Esophagus muscularis mucosa (tissue), 4 donors: ENCODE results near the gene VNN1. TPM values are rescaled to one million over a fixed set of nuclear protein-coding genes. Genes with fewer than 3 reads are reported as not detected.

Experiments used
- DNase-seq: peaks from one replicate; pipeline ENCODE4 v3.0.0-alpha.2; 2017; ENCODE audit errors: extremely low spot score
- H3K27ac ChIP-seq, 4 donors: fragments of 200-600 bp; sonication (generic); replicated peaks in 1 of 4; 1 replicate in 3 of 4; 2 replicates in 1 of 4; pipeline ENCODE4 v1.5.1; 2016 to 2019; ENCODE audit warnings: mild to moderate bottlenecking in 1 of 4
- H3K27me3 ChIP-seq, 4 donors: fragments of 200-600 bp; sonication (generic); one replicate each; pipeline versions ENCODE4 v1.5.1 to v1.6.0; 2016 to 2019
- H3K36me3 ChIP-seq, 4 donors: fragments of 200-600 bp; sonication (generic); one replicate each; pipeline ENCODE4 v1.5.1; 2016 to 2019
- H3K4me1 ChIP-seq, 4 donors: fragments of 200-600 bp; sonication (generic); one replicate each; pipeline ENCODE4 v1.5.1; 2016 to 2019
- H3K4me3 ChIP-seq, 4 donors: fragments of 200-600 bp; sonication (generic); 1 replicate in 2 of 4; 2 replicates in 2 of 4; pipeline ENCODE4 v1.5.1; 2016 to 2019; ENCODE audit warnings: mild to moderate bottlenecking in 4 of 4, moderate library complexity in 1 of 4
- H3K9me3 ChIP-seq, 4 donors: fragments of 200-600 bp; sonication (generic); 1 replicate in 3 of 4; 2 replicates in 1 of 4; pipeline ENCODE4 v1.5.1; 2016 to 2019
- EP300 ChIP-seq: sonication (generic); formaldehyde crosslinking; IDR thresholded peaks from one replicate; pipeline ENCODE4 v1.6.1; 2017; ENCODE audit warnings: antibody characterized with exemption
- POLR2A ChIP-seq: fragments of 450-650 bp; IDR thresholded peaks from one replicate; pipeline ENCODE4 v1.6.1; 2017; ENCODE audit warnings: antibody characterized with exemption, moderate library complexity, mild to moderate bottlenecking, low read depth
- POLR2AphosphoS5 ChIP-seq, 2 donors: sonication (generic); formaldehyde crosslinking; IDR thresholded peaks; one replicate each; pipeline ENCODE4 v1.6.1; 2017; ENCODE audit warnings: antibody characterized with exemption in 2 of 2
- WGBS: methylation state at CpG from one replicate; pipeline ENCODE4 v1.1.5; 2018; 5-methylcytosine and 5-hydroxymethylcytosine counted together
- intact Hi-C: fragments of 100-400 bp; cut with DNase I; formaldehyde crosslinking; loops from one replicate; pipeline ENCODE4 v1.15.1; 2023
- total RNA-seq, 4 donors: library from RNA; depleted of rRNA; stranded (reverse); fragments of >200 nt; gene quantifications; one replicate each; pipeline versions ENCODE4 v1.1.0 to v1.2.1, GENCODE V29; 2016
- TF ChIP-seq, protein P1 (sequence below), 3 experiments: fragments of 200-600 bp in 2 of 3; fragments of 450-650 bp in 1 of 3; sonication (generic) in 2 of 3; IDR thresholded peaks; one replicate each; pipeline ENCODE4 v1.5.1; 2017 to 2019; ENCODE audit warnings: antibody characterized with exemption in 3 of 3, mild to moderate bottlenecking in 2 of 3, moderate library complexity in 1 of 3

VNN1 gene
- total RNA-seq, 4 donors from 2014 or later = 0.57 to 2.7 (median 1.3) TPM

DNA sequence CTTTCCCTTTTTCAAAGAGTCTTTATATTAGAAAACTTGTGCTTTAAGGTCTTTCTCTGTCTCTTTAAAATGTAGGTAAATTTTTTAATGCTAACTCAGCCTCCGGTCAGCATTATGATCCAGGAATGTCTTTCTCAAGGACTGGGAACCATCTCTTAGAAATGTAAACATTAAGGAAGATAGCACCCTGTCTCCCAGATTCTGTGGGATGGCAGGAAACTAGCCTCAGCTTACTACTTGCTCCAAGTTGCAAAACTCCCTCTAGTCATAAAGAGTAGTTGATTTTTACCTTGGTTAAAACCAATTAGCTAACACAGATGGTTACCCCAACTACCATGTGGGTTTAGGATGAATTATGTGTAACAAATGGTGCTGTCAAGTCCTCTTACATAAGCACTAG lies 50.2 kb downstream of the VNN1 start:
- DNase-seq = no peak
- no peaks in the 10 kb centered on the region for H3K4me1 ChIP-seq
- no peaks in the 10 kb centered on the region for H3K36me3 ChIP-seq
- 45% methylated on average over 1 of the region's 1 CpG for WGBS
- intact Hi-C loops = no loop called here
- TF ChIP-seq POLR2AphosphoS5 (IDR thresholded peaks at IDR 0.05) (no peak), POLR2A (no peak), EP300 (no peak)
- TF ChIP-seq, protein P1, sequence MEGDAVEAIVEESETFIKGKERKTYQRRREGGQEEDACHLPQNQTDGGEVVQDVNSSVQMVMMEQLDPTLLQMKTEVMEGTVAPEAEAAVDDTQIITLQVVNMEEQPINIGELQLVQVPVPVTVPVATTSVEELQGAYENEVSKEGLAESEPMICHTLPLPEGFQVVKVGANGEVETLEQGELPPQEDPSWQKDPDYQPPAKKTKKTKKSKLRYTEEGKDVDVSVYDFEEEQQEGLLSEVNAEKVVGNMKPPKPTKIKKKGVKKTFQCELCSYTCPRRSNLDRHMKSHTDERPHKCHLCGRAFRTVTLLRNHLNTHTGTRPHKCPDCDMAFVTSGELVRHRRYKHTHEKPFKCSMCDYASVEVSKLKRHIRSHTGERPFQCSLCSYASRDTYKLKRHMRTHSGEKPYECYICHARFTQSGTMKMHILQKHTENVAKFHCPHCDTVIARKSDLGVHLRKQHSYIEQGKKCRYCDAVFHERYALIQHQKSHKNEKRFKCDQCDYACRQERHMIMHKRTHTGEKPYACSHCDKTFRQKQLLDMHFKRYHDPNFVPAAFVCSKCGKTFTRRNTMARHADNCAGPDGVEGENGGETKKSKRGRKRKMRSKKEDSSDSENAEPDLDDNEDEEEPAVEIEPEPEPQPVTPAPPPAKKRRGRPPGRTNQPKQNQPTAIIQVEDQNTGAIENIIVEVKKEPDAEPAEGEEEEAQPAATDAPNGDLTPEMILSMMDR (IDR thresholded peaks at IDR 0.05) = no peak
- no peak overlapping the region for H3K4me3 ChIP-seq
- H3K27me3 ChIP-seq = no peaks in the 10 kb centered on the region
- H3K9me3 ChIP-seq = no peaks in the 10 kb centered on the region
- H3K27ac ChIP-seq = no peak overlapping the region

DNA sequence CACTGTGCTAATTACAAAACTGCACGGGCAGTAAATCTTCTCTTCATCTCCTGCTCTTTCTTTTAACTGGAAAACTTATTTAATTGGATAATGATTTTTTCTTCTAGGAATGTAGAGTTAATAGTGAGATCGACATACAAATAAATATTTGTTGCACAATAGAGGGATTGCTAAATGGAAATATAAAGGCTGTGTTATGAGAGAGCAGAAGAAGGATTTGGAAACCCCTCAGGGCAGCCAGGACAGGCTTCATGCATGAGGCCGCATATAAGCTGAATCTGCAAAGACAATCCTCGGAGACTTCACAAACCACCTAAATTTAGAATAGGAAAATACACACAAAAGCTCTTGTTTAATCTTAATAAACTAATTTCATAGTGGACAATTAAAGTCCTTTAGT lies 51.9 kb downstream of the VNN1 start:
- no peak for DNase-seq
- WGBS = 82% methylated on average over 4 of the region's 4 CpGs
- Histone ChIP-seq H3K9me3 (no peaks in the 10 kb centered on the region), H3K36me3 (no peaks in the 10 kb centered on the region), H3K4me1 (no peaks in the 10 kb centered on the region), H3K27me3 (no peaks in the 10 kb centered on the region), H3K27ac (no peak overlapping the region), H3K4me3 (no peak overlapping the region)
- no peak for TF ChIP-seq POLR2AphosphoS5 (IDR thresholded peaks at IDR 0.05)
- TF ChIP-seq POLR2A = no peak
- TF ChIP-seq, protein P1 (IDR thresholded peaks at IDR 0.05) = no peak
- no peak for TF ChIP-seq EP300
- intact Hi-C loops = no loop called here

DNA sequence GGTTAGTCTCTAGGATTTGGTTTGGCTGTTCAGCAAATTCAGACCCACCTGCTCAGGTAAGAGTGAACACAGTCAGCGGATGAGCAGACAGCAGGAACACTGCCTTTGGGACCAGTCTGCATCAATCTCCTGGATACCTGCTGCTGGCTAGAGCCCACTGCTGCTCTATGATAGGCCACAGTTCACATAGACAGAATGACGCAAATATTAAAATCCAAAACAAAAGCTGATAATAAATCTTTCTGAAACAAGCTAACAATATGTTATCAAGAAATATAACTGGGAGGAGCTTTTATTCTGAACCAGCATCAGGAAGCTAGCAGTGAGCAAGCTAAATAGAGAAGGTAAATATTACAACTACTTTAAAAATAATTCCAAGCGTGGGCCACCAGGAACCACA lies 54.8 kb downstream of the VNN1 start, which contains the start of gene TAAR1:
Gene TAAR1, minus strand, starts transcription at position 101 of the 400 bp plus-strand sequence. CDS start 13,179 bp downstream, outside the sequence.
- DNase-seq = no peak
- WGBS = 88% methylated on average over 3 of the region's 3 CpGs
- H3K4me3 ChIP-seq = no peak within 1 kb of the TSS
- H3K27ac ChIP-seq = no peak within 1 kb of the TSS
- no peaks in the 10 kb centered on the region for H3K4me1 ChIP-seq
- H3K27me3 ChIP-seq = no peaks in the 10 kb centered on the region
- TF ChIP-seq POLR2A (no peak), POLR2AphosphoS5 (IDR thresholded peaks at IDR 0.05) (no peak)
- TF ChIP-seq, protein P1 (IDR thresholded peaks at IDR 0.05) = no peak
- H3K36me3 ChIP-seq = no peaks in the 10 kb centered on the region
- intact Hi-C loops = no loop called here
- H3K9me3 ChIP-seq = no peaks in the 10 kb centered on the region

DNA sequence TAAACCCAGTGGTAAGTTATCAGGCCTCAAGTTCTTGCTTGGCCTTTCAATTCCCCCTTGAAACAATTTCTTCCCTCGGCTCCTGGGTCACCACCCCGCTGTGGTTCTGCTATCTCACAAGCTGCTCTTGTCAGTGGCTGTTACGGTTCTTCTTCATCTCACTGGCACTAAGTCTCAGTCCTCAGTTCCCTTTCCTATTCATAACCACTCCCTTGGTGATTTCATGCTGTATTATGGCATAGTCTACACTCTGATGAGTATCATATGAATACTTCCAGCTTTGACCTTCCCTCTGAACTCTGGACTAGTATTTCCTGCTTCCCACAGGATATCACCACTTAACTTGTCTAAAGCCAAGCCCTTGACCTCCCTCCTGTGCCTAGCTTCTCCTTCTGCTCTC lies 62.8 kb downstream of the VNN1 start:
- Histone ChIP-seq H3K9me3 (no peaks in the 10 kb centered on the region), H3K27ac (no peak overlapping the region), H3K4me1 (no peaks in the 10 kb centered on the region), H3K36me3 (no peaks in the 10 kb centered on the region), H3K4me3 (no peak overlapping the region), H3K27me3 (no peaks in the 10 kb centered on the region)
- intact Hi-C loops = no loop called here
- no peak for DNase-seq
- WGBS = 78% methylated on average over 3 of the region's 3 CpGs
- TF ChIP-seq POLR2A (no peak), EP300 (no peak), POLR2AphosphoS5 (IDR thresholded peaks at IDR 0.05) (no peak)
- TF ChIP-seq, protein P1 (IDR thresholded peaks at IDR 0.05) = no peak

DNA sequence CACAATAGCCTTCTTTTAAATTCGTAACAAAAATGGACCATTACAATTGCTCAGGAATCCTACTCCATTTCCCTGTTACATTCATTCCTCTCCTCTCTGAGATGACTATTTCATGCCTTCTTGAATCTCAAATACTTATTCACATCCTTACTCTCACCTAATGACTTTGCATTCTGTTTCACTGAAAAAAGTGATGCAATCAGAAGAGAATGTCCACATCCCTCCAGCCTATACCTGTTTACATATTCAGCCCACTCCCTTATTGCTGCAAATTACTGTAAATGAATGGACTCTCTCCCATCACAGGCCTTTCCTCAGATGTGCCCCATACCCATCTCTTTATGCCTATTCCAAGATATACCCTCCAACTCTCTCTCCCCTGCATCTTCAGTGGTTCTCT lies 63.4 kb downstream of the VNN1 start:
- Histone ChIP-seq H3K9me3 (no peaks in the 10 kb centered on the region), H3K27ac (no peak overlapping the region), H3K27me3 (no peaks in the 10 kb centered on the region), H3K36me3 (no peaks in the 10 kb centered on the region), H3K4me1 (no peaks in the 10 kb centered on the region), H3K4me3 (no peak overlapping the region)
- intact Hi-C loops = no loop called here
- TF ChIP-seq, protein P1 (IDR thresholded peaks at IDR 0.05) = no peak
- no peak for TF ChIP-seq POLR2AphosphoS5 (IDR thresholded peaks at IDR 0.05)
- no peak for TF ChIP-seq EP300
- no peak for TF ChIP-seq POLR2A
- no peak for DNase-seq
- WGBS = 79% methylated on average over 1 of the region's 1 CpG
